ENCODE results near the gene PYROXD2.
"Not testable (repeated sequence)": the region's sequence is repeated elsewhere in the genome, so short reads cannot be mapped to it uniquely, and the experiment has no call there.

Gene PYROXD2

DNA sequence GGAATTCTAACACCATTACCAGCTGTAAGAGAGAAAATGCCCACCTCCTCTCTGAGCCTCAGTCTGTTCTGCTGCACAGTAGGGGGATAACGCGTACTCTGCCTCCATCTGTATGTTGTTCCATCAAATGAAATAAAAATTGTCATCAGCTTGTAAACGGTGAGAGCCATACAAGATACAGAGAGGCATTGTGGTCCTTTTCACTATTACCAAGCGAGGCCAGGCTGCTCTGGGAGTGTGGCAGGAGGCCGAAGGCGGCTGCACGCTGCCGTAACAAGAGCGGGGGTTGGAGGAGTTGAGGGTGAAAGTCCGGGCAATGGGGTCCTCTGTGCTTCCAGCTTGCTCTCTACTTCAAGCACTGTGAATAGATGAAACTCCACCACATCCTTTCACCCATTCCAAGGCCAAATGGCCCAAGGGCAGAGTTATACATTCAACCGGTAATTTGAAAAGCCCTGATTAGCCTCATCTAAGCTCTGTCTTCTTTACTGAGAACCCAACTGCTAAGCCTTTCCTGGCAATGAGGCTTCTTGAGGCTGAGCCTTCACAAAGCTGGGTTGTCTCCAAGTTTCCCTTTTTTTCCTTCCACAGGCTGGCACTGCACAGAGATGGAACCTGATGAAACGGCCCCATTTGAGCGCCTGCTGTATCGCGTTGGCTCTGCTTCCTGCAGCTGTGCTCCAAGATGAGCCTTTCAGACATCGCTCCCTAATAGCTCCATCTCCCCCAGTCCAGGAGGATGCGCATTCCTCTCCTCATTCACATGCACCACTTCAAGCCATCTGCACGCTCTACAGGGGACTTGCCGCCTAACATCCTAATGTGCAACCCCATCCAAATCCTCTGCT, 47.2 kb downstream of the PYROXD2 start:
- peak; percentile 31 for DNase-seq (ENCODE audit: low read depth, low spot score)

- DNase-seq (ENCODE audit: low read depth, low spot score) = no peak
Observed at GRCh38 chr10:98366062-98366530, 48.9 kb downstream of the PYROXD2 start.

GRCh38 chr10:98365406-98366061, 49.4 kb downstream of the PYROXD2 start:
- DNase-seq (ENCODE audit: low read depth, low spot score) = no peak

DNA sequence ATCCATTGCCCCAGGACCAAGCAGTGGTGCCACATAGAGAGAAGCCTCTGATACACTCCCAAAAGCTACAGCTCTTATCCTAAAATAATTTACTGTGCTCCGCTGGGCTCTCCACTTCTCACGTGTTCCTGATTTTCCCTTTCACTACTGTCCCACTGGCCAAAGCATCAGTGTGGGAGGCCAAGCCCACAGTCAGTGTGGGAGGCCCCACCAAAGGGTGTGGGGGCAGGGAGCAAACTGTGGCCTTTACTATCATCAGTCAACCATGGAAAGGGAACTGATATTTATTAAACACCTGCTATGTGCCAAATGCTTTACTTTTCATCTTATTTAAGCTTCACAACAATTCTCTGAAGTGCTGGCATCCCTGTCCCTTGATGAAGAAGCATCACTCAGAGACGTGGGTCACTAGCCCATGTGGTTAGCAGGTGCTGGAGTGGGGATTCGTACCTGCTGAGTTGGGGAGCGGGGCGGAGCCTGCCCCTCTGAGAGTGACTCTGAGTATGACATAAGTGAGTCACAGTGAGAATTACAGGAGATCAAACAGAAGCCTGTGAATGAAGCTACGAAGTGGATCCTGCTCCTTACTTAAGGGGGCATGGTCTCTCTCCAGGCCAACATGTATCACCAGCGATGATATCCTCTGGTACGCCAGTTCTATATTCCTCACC, 50.4 kb downstream of the PYROXD2 start:
- no peak for DNase-seq (ENCODE audit: low read depth, low spot score)

DNA sequence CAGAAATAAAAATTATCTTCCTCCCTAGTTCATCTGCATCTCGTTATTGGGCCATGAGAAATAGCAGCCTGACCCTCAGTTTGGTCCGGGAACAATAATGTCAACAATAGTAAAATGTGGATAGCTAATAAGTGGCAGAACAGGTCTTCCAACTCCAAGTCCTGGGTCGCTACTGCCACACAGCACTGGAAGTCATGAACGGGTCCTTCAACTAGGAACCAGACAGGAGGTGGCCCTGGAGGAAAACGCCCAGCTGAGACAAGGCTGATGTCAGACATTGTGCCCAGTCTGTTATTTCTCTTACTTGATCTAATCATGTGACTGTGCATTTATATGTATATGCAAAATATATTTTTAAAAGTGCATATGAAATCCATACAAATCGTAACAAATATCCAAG, 51.8 kb downstream of the PYROXD2 start:
- DNase-seq (ENCODE audit: low read depth, low spot score) = no peak

DNA sequence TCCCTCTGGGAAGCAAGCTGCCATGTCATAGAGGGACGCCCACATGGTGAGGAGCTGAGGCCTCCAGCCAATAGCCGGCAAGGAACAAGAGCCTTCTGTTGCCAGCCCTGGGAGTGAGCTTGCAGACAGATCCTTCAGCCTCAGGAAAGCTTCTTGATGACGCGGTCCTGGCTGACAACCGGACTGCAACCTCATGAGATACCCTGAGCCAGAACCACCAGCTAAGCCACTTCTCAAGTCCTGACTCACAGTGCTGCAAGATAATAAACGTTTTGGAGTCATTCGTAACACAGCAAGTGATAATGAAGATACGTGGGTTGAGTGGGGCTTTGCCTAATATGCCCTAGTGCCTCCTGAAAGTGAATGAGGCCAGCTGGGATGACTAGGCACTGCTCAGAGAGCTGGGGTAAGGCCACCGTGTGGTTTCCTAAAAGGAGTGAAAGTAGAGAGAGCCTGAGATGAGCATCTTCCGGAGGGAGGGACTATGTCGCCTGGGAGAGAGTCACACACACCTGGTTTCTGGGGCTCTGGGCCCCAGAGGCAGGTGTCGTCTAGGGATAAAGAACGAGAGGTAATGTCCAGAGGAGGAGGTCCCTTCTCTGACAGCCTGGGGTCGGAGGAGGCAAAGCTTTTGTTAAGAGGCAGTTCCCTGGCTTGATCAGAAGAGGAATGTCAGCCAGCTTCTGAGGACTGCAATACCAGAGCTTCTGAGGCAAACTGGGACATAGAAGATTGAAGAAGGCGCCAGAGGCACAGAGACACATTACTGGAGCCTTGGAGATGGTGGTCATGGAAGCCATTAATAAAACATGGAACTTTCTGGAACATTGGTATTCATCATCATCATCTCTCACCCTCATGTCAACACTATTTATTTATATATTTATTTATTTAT, 53.6 kb downstream of the PYROXD2 start:
- DNase-seq (ENCODE audit: low read depth, low spot score) = peak; percentile 94

DNA sequence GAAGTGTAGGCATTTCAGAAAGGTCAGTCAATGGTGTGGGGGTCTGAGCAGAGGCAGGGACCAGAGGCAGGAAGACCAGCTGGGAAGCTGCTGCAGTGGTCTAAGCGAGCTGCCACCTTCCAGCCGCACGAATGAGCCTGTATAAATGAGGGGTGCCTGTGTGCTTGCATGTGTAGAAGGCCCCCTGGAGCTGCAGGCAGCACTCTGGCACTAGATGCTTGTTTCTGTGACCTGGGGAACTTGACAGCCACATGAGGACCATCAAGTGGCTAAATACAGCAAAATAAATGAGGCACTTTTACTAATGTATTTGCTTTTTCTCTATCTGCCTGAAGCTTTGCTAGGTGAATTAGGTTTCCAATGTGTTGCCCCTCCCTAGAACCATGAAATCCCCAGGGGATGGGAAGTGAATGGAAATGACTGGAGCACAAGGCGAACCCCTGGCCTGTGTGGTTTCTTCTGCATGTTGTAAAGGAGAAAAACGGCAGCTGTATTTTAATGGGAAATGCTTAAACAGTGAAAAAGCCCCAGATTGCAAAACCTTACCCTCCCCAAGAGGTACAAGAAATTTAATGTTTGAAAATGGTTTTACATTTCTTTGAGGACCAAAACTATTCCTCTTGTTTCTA, 57.7 kb downstream of the PYROXD2 start:
- DNase-seq (ENCODE audit: low read depth, low spot score) = no peak

GRCh38 chr10:98354491-98354890, 60.5 kb downstream of the PYROXD2 start:
- DNase-seq (ENCODE audit: low read depth, low spot score) = peak; percentile 59

- DNase-seq (ENCODE audit: low read depth, low spot score) = no peak
Observed at GRCh38 chr10:98353170-98353569, 61.8 kb downstream of the PYROXD2 start.

GRCh38 chr10:98351831-98352402, 63.1 kb downstream of the PYROXD2 start:
- DNase-seq (ENCODE audit: low read depth, low spot score) = peak; percentile 30

GRCh38 chr10:98349508-98349922, 65.5 kb downstream of the PYROXD2 start:
- DNase-seq (ENCODE audit: low read depth, low spot score) = no peak

DNA sequence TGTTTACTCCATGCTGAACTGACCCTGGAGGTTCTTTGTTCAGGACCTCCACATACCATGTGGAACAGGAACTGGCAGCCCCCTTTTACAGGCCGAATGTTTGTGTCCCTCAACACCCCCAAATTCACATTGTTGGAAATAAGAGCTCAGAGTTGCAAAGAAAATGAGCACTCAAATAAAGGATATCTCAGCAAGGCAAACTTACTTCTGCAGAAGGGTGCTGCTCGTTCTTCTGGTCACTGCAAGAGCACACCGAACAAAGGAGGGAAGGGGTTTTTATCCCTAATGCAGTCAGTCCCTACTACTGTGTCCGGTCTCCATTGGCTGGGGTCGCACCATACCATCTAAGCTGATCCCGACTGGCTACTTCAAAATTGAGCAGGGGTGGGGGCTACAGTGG, 68.1 kb downstream of the PYROXD2 start:
- DNase-seq (ENCODE audit: low read depth, low spot score) = no peak

DNA sequence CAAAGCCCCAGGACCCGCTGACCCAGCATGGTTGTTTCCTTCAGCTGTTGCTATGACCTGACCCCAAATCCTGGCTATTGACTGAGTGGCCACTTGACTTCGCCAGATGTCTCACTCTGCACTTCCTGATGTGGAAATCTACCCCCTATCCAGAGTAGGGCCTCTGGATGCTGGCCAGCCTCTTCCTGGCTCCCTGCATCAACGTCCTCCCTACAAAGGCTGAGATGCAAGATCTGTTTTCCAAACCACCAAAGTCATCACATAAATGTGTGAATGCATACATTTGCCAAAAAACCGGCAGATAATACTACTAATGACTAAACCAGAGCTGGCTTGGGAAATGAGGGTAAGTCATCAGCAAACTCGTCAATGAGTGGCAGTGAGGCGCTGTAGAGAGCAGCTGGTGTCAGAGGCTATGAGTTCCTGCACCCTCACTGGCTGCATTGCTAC, 70.4 kb downstream of the PYROXD2 start:
- DNase-seq (ENCODE audit: low read depth, low spot score) = no peak

DNA sequence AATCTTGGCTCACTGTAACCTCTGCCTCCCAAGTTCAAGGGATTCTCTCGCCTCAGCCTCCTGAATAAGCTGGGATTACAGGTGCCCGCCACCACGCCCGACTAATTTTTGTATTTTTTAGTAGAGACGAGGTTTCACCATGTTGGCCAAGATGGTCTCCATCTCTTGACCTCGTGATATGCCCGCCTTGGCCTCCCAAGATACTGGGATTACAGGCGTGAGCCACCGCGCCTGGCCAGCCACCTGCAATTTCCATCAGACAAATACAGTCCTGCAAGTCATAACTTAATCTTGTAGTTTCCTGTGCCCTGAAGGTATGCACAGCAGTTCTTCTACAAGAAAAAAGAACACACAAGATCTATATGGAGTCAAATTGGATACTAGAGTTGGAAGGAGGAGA, 73.3 kb downstream of the PYROXD2 start:
- not testable (repeated sequence) for DNase-seq (ENCODE audit: low read depth, low spot score)

DNA sequence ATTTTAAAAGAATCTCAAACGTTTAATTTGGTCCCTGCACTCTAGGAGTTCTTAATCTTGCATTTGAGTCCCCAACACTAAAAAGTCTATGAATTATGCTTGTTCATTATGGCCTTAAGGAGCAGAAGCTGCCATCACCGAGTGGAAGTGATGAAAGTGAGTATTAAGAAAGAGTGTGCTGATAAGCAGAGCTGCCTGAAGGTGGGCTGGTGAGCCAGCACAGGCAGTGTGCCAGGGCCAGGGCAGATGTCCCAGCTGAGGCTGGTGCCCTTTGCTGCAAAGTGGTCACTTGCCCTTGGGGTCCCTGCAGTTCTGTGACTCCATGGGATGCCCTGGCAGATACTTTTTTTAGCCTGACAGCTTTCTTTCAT, 74.1 kb downstream of the PYROXD2 start:
- DNase-seq (ENCODE audit: low read depth, low spot score) = no peak

DNA sequence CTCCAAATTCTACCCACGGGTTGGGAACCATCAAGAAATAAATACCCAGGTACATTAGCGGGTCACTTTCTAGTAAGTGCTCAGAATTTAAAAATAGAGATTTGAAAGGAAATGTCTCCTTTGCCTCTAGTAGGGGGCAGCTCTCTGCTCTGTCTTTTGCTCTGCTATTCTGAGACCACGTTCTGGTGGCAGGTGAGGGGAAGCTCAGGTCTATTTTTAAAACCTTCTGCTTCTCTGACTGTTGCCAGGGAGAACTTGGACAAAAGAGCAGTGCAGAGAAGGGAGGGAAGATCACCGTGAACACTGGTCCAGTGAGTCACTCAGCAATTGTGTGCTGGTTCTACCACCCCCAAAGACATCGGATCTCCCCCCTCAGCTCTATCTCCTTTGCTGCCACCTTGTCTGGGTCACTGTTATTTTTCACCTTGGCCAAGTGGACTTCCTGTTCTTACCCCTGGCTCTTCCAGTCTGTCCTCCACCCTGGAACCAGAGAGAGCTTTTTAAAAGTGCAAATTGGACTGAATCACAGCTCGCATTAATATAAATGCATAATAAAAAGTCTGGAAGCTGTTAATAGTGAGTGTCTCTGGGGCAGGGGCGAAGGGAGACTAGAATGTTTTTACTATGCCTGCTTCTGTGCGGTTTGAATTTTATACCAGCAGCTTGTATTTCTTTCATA, 74.6 kb downstream of the PYROXD2 start:
- no peak for DNase-seq (ENCODE audit: low read depth, low spot score)

DNA sequence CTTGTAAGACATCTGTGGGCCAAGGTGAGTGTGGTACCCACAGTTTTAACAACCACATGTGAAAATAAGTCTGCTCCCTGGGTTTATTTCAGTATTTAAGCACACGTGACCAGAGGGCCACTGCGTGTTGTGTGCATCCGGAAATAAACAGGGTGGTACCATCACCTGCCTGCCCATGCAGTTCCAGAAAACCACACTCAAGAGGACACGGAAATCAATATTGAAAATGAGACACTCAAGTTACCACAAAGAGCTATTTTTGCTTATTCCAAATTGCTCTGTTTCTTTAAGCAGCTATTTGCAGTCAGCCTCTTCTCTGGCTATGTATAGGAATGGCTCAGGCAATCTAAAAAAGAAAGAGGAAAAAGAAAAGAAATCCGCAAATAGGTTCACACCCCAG, 75.2 kb downstream of the PYROXD2 start:
- DNase-seq (ENCODE audit: low read depth, low spot score) = no peak

- DNase-seq (ENCODE audit: low read depth, low spot score) = no peak
Observed at GRCh38 chr10:98338896-98339295, 76.1 kb downstream of the PYROXD2 start.

- no peak for DNase-seq (ENCODE audit: low read depth, low spot score)
Observed at GRCh38 chr10:98338318-98338717, 76.7 kb downstream of the PYROXD2 start.

DNA sequence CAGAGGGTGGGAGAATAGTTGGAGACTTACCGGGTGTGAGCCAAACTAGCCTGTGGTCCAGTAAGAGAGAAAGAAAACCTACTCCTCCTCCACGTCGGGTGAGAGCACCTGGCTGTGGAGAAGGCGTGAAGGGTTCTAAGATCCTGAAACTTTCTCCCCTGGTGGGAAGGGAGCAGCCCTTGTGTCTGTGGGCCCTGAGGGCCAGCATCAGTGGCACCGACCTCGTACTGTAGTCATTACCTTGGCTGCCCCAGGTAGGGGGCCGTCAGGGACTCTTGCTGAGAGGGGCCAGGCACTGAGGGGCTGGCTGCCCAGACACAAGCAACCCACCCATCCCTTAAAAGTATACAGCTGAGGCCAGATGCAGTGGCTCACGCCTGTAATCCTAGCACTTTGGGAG, 77.5 kb downstream of the PYROXD2 start:
- no peak for DNase-seq (ENCODE audit: low read depth, low spot score)

Data from ELF-1 (cell line).